Activated B cell treated with CpG ODN at 0.5 μM for 24 hours (primary cell): Measurements from ENCODE around the gene INPP5F. TPM values are rescaled to one million over a fixed set of nuclear protein-coding genes. Genes with fewer than 3 reads are reported as not detected.

Experiments used
- ATAC-seq: fragments of 200-7000 bp; cut with Tn5 transposase; one replicate; pipeline ENCODE4 v1.10.0; 2021; ENCODE audit warnings: low read depth, mild to moderate bottlenecking, moderate library complexity
- CTCF ChIA-PET: fragments of 350-600 bp; sonication (Branson Sonifier 250); formaldehyde crosslinking; loops from one replicate; lab custom pipeline; 2021; ENCODE audit warnings: antibody characterized with exemption; lab: Charles Lee
- POLR2A ChIA-PET: fragments of 350-600 bp; sonication (Branson Sonifier 250); formaldehyde crosslinking; loops from one replicate; lab custom pipeline; 2021; ENCODE audit warnings: antibody characterized with exemption; lab: Charles Lee
- DNase-seq: peaks from one replicate; pipeline ENCODE4 v3.0.0; 2022
- H3K27ac Mint-ChIP-seq: one replicate; pipeline ENCODE4 v1.8.0; 2020; ENCODE audit warnings: mixed read lengths
- H3K27me3 Mint-ChIP-seq: one replicate; pipeline ENCODE4 v1.8.0; 2021; ENCODE audit warnings: mixed read lengths
- H3K36me3 Mint-ChIP-seq: one replicate; pipeline ENCODE4 v1.8.0; 2021; ENCODE audit warnings: low read depth, mixed read lengths
- H3K4me1 Mint-ChIP-seq: one replicate; pipeline ENCODE4 v1.8.0; 2021; ENCODE audit warnings: mixed read lengths
- H3K4me3 Mint-ChIP-seq: one replicate; pipeline ENCODE4 v1.8.0; 2020; ENCODE audit warnings: mild to moderate bottlenecking, mixed read lengths
- H3K9me3 Mint-ChIP-seq: one replicate; pipeline ENCODE4 v1.8.0; 2020; ENCODE audit warnings: mixed read lengths
- intact Hi-C: fragments of 100-400 bp; cut with micrococcal nuclease; formaldehyde crosslinking; loops from one replicate; pipeline ENCODE4 v1.15.1; 2024
- total RNA-seq: library from RNA; stranded (reverse); gene quantifications from 2 replicates; pipeline ENCODE4 v1.2.3, GENCODE V29; 2022
- TF ChIP-seq, protein P1 (sequence below): fragments of 200-600 bp; IDR thresholded peaks from one replicate; pipeline ENCODE4 v1.8.0; 2022; ENCODE audit warnings: antibody characterized with exemption, mild to moderate bottlenecking

The INPP5F gene
- total RNA-seq, 1 donor from 2014 or later, result 53.5 TPM

GRCh38 chr10:119688033-119688508 lies 37.8 kb upstream of the INPP5F start:
- TF ChIP-seq, protein P1, sequence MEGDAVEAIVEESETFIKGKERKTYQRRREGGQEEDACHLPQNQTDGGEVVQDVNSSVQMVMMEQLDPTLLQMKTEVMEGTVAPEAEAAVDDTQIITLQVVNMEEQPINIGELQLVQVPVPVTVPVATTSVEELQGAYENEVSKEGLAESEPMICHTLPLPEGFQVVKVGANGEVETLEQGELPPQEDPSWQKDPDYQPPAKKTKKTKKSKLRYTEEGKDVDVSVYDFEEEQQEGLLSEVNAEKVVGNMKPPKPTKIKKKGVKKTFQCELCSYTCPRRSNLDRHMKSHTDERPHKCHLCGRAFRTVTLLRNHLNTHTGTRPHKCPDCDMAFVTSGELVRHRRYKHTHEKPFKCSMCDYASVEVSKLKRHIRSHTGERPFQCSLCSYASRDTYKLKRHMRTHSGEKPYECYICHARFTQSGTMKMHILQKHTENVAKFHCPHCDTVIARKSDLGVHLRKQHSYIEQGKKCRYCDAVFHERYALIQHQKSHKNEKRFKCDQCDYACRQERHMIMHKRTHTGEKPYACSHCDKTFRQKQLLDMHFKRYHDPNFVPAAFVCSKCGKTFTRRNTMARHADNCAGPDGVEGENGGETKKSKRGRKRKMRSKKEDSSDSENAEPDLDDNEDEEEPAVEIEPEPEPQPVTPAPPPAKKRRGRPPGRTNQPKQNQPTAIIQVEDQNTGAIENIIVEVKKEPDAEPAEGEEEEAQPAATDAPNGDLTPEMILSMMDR, result no peak
- intact Hi-C loops, result loop anchor here (5.0 kb wide), 1 partner anchor 124 kb away; no protein-coding TSS in a partner anchor
- Mint-ChIP-seq H3K27ac (peak overlapping the region; percentile 35), H3K9me3 (no peaks in the 10 kb centered on the region), H3K27me3 (no peaks in the 10 kb centered on the region), H3K4me1 (peaks cover 36% of the 10 kb centered on the region), H3K4me3 (no peak overlapping the region), H3K36me3 (no peaks in the 10 kb centered on the region)
- DNase-seq (no peak), ATAC-seq (peak; percentile 47)
- ChIA-PET CTCF (interaction anchor here (0.8 to 6.3 kb wide), 25 partner anchors 10 to 231 kb away, joined by 3 to 113 read pairs (median 7); partner anchors contain the start of genes INPP5F and MCMBP), POLR2A (interaction anchor here (0.9 to 2.7 kb wide), 7 partner anchors 17 to 62 kb away, joined by 3 to 33 read pairs (median 14); partner anchors contain the start of genes BAG3 and INPP5F)

- DNase-seq (no peak), ATAC-seq (no peak)
- Mint-ChIP-seq H3K9me3 (no peaks in the 10 kb centered on the region), H3K27ac (peak overlapping the region; percentile 15), H3K4me3 (no peak overlapping the region), H3K4me1 (peaks cover 46% of the 10 kb centered on the region), H3K27me3 (no peaks in the 10 kb centered on the region), H3K36me3 (no peaks in the 10 kb centered on the region)
- intact Hi-C loops, result loop anchor here (5.0 kb wide), 1 partner anchor 123 kb away; no protein-coding TSS in a partner anchor
- TF ChIP-seq, protein P1, result no peak
- ChIA-PET CTCF (interaction anchor here (0.8 to 6.3 kb wide), 10 partner anchors 10 to 171 kb away, joined by 3 to 113 read pairs (median 4); partner anchors contain the start of gene INPP5F), POLR2A (interaction anchor here (1.4 to 2.0 kb wide), 2 partner anchors 15 to 37 kb away, joined by 13 to 14 read pairs; partner anchors contain the start of gene INPP5F)
Observed at GRCh38 chr10:119689016-119689580, 36.8 kb upstream of the INPP5F start.

DNA sequence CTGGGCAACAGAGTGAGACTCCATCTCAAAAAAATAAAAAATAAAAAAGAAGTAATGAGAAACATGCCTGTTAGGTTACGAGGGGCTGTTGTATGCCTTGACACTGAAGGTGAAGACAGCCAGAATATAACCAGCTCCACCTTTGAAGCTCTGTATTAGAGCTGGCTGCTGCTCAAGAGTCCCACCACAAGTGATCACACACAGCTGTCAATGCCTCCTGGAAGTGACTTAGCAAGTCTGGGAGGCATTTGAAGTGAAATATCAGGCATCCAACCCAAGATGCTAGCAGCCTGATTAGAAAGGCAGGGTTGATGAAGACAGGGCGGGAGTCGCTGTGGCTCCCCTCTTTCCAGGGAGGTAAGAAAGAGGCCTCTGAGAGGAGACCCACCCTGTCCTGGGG lies 34.1 kb upstream of the INPP5F start:
- no peaks in the 10 kb centered on the region for H3K9me3 Mint-ChIP-seq
- ChIA-PET CTCF (interaction anchor here (0.6 to 1.1 kb wide), 2 partner anchors 59 to 428 kb away, joined by 3 to 4 read pairs; no protein-coding TSS in a partner anchor), POLR2A (interaction anchor here (0.7 to 2.4 kb wide), 3 partner anchors 13 to 168 kb away, joined by 3 to 18 read pairs (median 4); partner anchors contain the start of gene INPP5F)
- intact Hi-C loops, result no loop called here
- H3K27me3 Mint-ChIP-seq, result no peaks in the 10 kb centered on the region
- no peak for ATAC-seq
- TF ChIP-seq, protein P1, result no peak
- DNase-seq, result no peak
- no peak overlapping the region for H3K4me3 Mint-ChIP-seq
- H3K36me3 Mint-ChIP-seq, result no peaks in the 10 kb centered on the region
- H3K4me1 Mint-ChIP-seq, result peaks cover 54% of the 10 kb centered on the region
- no peak overlapping the region for H3K27ac Mint-ChIP-seq

DNA sequence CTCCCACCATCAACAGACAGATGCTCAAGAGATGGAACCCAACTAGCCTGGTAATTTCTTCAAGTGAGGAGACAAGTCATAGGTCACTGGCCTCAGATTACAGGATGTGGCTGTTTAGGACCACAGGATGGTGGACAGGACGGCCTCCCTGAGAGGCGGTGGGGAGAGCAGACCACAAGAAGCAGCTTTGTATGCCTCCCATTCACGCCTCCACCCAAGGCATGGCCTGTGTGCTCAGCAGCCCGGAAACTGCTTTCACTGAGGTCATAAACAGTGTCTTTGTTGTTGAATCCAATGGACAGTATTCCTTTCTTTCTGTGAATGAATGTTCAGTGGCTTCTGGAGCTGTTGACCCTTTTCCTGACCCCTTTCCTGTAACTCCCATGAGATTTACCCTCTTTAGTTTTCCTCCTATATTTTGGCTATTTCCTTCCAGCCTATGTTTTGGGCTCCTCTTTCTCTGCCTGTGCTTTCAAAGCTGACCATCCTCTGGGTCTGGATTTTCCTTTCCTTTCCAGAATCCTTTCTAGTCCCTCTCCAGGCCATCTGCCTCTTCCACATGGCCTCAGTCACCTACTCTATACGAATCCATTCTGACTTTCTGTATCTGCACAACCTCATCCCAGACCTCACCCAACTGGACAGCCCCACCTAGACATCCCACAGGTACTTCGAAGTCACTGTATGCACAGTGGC lies 32.4 kb upstream of the INPP5F start:
- H3K4me1 Mint-ChIP-seq, result peaks cover 43% of the 10 kb centered on the region

More for the DNA sequence above, 32.4 kb upstream of the INPP5F start:
- no peak for DNase-seq
- TF ChIP-seq, protein P1, result no peak
- intact Hi-C loops, result no loop called here
- Mint-ChIP-seq H3K36me3 (no peaks in the 10 kb centered on the region), H3K9me3 (no peaks in the 10 kb centered on the region), H3K27me3 (no peaks in the 10 kb centered on the region), H3K4me3 (no peak overlapping the region), H3K27ac (no peak overlapping the region)
- no peak for ATAC-seq
- CTCF ChIA-PET, result interaction anchor here (1.3 to 2.2 kb wide), 3 partner anchors 11 to 166 kb away, joined by 3 to 4 read pairs (median 4); no protein-coding TSS in a partner anchor
- POLR2A ChIA-PET, result interaction anchor here (0.6 to 2.4 kb wide), 8 partner anchors 11 to 190 kb away, joined by 3 to 18 read pairs (median 4); partner anchors contain the start of gene INPP5F
